Fibroblast of the aortic adventitia (primary cell): ENCODE measurements around the gene LHPP. TPM values are rescaled to one million over a fixed set of nuclear protein-coding genes. Genes with fewer than 3 reads are reported as not detected.

ENCODE experiments used
- DNase-seq: peaks from one replicate; pipeline ENCODE4 v3.0.0-alpha.2; 2010; ENCODE audit warnings: low read depth
- H3K4me3 ChIP-seq: 2 replicates; pipeline ENCODE4 v1.5.1; 2011; ENCODE audit warnings: low read depth, mild to moderate bottlenecking, control low read depth, low read length, moderate library complexity
- total RNA-seq: library from RNA; depleted of rRNA; stranded (reverse); fragments of >200 nt; gene quantifications from 2 replicates; pipeline ENCODE4 v1.2.3, GENCODE V29; 2012; ENCODE audit warnings: low replicate concordance
- TF ChIP-seq, protein P1 (sequence below): IDR thresholded peaks from 2 replicates; pipeline ENCODE4 v1.5.1; 2011; ENCODE audit warnings: mild to moderate bottlenecking, low read length, control low read depth, inconsistent platforms; ENCODE audit not compliant: insufficient read depth

The LHPP gene
- total RNA-seq, 1 donor: 12.5 TPM

DNA sequence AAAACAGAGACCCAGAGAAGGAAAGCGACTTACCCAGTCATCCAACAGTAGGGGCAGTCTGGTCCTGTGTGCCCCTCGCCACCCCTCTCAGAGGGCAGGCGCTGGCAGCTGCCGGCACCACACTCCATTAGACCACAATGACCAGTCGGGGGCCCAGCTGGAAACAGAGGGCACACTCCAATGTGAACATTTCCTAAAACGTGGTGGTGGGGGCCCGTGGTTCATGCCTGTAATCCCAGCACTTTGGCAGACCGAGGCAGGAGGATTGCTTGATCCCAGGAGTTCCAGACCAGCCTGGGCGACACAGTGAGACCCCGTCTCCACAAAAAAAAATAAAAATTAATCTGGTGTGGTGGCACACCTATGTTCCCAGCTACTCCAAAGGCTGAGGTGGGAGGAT lies 42.0 kb upstream of the LHPP start:
- no peak overlapping the region for H3K4me3 ChIP-seq
- DNase-seq: no peak
- TF ChIP-seq, protein P1, sequence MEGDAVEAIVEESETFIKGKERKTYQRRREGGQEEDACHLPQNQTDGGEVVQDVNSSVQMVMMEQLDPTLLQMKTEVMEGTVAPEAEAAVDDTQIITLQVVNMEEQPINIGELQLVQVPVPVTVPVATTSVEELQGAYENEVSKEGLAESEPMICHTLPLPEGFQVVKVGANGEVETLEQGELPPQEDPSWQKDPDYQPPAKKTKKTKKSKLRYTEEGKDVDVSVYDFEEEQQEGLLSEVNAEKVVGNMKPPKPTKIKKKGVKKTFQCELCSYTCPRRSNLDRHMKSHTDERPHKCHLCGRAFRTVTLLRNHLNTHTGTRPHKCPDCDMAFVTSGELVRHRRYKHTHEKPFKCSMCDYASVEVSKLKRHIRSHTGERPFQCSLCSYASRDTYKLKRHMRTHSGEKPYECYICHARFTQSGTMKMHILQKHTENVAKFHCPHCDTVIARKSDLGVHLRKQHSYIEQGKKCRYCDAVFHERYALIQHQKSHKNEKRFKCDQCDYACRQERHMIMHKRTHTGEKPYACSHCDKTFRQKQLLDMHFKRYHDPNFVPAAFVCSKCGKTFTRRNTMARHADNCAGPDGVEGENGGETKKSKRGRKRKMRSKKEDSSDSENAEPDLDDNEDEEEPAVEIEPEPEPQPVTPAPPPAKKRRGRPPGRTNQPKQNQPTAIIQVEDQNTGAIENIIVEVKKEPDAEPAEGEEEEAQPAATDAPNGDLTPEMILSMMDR: no peak

DNA sequence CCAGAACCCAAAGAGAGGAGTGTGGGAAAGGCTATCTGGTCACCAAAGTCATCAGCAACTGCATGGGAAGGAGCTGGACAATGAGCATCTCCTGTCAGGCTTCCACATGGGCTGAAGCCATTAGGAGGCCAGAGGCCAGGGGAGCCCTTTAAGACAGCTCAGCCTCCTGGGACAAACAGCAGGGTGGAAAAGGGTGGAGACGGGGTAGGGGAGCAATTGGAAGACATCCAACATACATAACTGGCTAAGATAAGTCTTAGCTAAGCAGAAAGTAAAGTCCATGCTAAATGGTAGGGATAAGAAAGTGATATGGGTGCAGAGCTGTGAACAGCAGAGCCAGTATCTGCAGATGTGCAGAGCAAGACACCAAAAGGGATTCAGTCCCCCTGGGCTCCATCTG lies 41.4 kb upstream of the LHPP start:
- no peak for DNase-seq
- H3K4me3 ChIP-seq: no peak overlapping the region
- TF ChIP-seq, protein P1: no peak

DNA sequence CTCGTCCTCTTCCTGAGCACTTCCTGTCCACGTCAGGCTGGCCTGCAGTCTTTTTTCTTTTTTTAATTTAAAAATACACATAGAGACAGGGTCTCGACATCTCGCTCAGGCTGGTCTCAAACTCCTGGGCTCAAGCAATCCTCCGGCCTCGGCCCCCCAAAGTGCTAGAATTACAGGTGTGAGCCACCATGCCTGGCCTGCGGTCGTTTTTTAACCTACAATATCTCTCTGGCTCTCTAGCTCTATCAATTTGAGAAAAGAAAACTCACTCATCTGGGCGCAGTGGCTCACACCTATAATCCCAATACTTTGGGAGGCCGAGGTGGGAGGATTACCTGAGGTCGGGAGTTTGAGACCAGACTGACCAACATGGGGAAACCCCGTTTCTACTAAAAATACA lies 38.9 kb upstream of the LHPP start:
- no peak overlapping the region for H3K4me3 ChIP-seq
- no peak for DNase-seq
- TF ChIP-seq, protein P1: no peak

DNA sequence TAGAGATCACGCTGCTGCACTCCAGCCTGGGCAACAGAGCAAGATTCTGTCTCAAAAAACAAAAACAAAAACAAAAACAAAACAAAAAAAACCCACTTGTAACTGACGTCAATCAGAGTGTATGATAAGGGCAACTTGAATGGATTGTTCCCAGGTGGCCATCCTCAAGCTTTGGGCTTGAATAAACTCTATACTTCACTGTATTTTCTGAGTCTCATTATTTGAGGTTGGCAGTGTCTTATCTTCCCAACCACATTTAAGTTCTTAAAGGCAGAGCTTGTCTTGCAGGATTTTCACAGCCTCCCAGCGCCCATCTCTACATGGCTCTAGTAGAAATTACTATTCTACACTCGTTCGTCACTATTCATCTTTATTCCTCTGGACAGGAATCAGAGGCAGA lies 37.8 kb upstream of the LHPP start:
- H3K4me3 ChIP-seq: no peak overlapping the region
- TF ChIP-seq, protein P1: no peak
- no peak for DNase-seq

DNA sequence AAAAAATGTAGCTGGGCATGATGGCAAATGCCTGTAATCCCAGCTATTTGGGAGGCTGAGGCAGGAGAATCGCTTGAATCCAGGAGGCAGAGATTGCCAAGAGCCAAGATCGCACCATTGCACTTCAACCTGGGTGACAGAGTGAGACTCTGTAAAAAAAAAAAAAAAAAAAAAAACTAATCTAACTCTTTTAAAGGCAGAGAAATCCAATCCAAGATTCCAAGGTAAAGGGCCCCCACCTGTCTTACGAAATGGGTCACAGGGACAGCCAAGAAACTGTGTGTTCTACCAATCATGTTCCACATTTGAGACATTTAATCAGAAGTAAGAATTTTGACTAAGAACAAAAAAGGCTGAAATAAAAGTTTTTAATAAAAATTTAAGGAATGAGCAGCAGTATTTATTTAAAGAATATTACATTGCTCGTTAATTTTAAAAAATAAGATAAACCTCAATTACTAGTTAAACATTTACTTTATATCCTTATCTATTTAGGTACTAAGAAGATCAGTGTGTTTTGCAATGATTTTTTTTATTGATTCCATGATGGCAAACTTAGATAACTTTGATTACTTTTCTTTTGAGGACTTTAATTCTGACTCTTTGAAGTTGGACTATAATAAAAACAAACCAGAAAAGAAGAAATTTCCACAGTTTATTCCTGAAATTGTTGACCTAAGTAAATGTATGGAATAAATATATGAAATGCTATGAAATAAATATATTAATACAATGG lies 36.2 kb upstream of the LHPP start:
- TF ChIP-seq, protein P1: no peak
- H3K4me3 ChIP-seq: no peak overlapping the region
- DNase-seq: no peak

DNA sequence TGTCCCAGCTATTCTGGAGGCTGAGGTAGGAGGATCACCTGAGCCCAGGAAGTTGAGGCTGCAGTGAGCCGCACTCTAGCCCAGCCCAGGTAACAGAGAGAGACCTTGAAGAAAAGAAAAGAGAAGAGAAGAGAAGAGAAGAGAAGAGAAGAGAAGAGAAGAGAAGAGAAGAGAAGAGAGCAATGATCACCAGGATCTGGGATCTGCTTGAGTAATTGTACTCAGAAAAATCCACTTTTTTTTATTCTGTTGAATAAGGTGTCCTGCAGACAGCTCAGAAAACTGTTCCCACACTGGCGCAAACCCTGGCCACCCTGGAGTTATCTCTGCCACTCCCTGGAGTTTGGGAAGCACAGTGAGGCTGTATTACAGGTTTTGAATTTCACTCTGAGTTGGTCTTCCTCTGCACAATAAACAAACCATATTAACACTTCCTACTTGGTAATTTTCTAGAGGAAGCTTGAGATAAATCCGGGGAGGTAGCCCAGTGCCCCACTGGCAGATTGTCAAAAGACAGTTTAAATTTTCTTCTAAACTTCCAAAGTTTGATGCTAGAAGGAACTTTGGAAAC lies 33.3 kb upstream of the LHPP start:
- H3K4me3 ChIP-seq: no peak overlapping the region
- DNase-seq: no peak
- TF ChIP-seq, protein P1: no peak
